ENCODE results near the gene CTSZ.

GRCh38 chr20:59039233-59039632 lies 32.2 kb upstream of the CTSZ start:
- no peak for TF ChIP-seq CTCF (IDR thresholded peaks at IDR 0.05)
- TF ChIP-seq REST (IDR thresholded peaks at IDR 0.05; ENCODE audit: insufficient read depth in 1 of 2, low read depth in 2 of 2, low read length in 1 of 2), result no peak

Measured in Panc1 (cell line).